ENCODE data around the gene OR5K2. TPM values are rescaled to one million over a fixed set of nuclear protein-coding genes. Genes with fewer than 3 reads are reported as not detected.

The OR5K2 gene
- total RNA-seq, 4 donors from 2014 or later: not detected

GRCh38 chr3:98545940-98546339 is 48.5 kb downstream of the OR5K2 start:
- Histone ChIP-seq H3K27ac (replicated peaks in 1 of 4) (no peak overlapping the region), H3K36me3 (no peaks in the 10 kb centered on the region), H3K27me3 (peaks cover 0 to 2% (median 0%) of the 10 kb centered on the region in 4 donors), H3K9me3 (no peaks in the 10 kb centered on the region), H3K4me1 (no peaks in the 10 kb centered on the region), H3K4me3 (no peak overlapping the region)
- DNase-seq (ENCODE audit: extremely low spot score): no peak
- TF ChIP-seq EP300 (IDR thresholded peaks at IDR 0.05) (no peak), POLR2AphosphoS5 (IDR thresholded peaks at IDR 0.05) (no peak), POLR2A (IDR thresholded peaks at IDR 0.05; ENCODE audit: low read depth) (no peak), CTCF (IDR thresholded peaks at IDR 0.05) (no peak)
- intact Hi-C loops (cut with DNase I): no loop called here
- 79% methylated on average over 5 of the region's 5 CpGs for WGBS

Small RNA genes lying within 50 kb of the gene (small RNA-seq; reads per million reads assigned to genes)
- 0 reads per million in 3 donors for gene RPL38P4

Other genes with a start within 250 kb of the OR5K2 start
- gene OR5H6, start 233.4 kb upstream of the OR5K2 start, total RNA-seq: not detected
- gene OR5H2, start 215.2 kb upstream of the OR5K2 start, total RNA-seq: not detected
- not detected for gene OR5K4, start 143.8 kb upstream of the OR5K2 start, total RNA-seq
- gene OR5K3, start 107.0 kb upstream of the OR5K2 start, total RNA-seq: not detected
- not detected for gene OR5K1, start 34.5 kb upstream of the OR5K2 start, total RNA-seq
- 100 to 1,000 TPM in 3 of 4 donors, 10 to 100 TPM in 1; 84.6 to 191 (median 139) TPM for gene CLDND1, start 25.2 kb downstream of the OR5K2 start, total RNA-seq
- under 1 TPM in 1 of 4 donors, not detected in 3; 0.32 TPM for gene GPR15, start 34.3 kb downstream of the OR5K2 start, total RNA-seq
- 10 to 100 TPM in 3 of 4 donors, 1 to 10 TPM in 1; 7.6 to 21.4 (median 14.7) TPM for gene CPOX, start 95.9 kb downstream of the OR5K2 start, total RNA-seq